Trophoblast cell (in vitro differentiated cells and primary cell): ENCODE measurements around the gene CEPT1.

ENCODE experiments used
- DNase-seq, 2 donors: peaks; one replicate each; pipeline ENCODE4 v3.0.0-alpha.2; 2016
- H2AFZ ChIP-seq: 2 replicates; pipeline ENCODE4 v1.6.1; 2013; ENCODE audit warnings: low read length, moderate library complexity, mild to moderate bottlenecking; ENCODE audit not compliant: insufficient read depth, poor library complexity
- H2AK5ac ChIP-seq: 2 replicates; pipeline ENCODE4 v1.6.1; 2013; ENCODE audit warnings: mild to moderate bottlenecking, low read length
- H2BK120ac ChIP-seq: 2 replicates; pipeline ENCODE4 v1.6.1; 2013; ENCODE audit warnings: low read length, mild to moderate bottlenecking, moderate library complexity; ENCODE audit not compliant: insufficient read depth, poor library complexity
- H2BK12ac ChIP-seq: 2 replicates; pipeline ENCODE4 v1.6.1; 2013; ENCODE audit warnings: mild to moderate bottlenecking, low read length, moderate library complexity
- H2BK5ac ChIP-seq: 2 replicates; pipeline ENCODE4 v1.6.1; 2013; ENCODE audit warnings: low read length, low read depth, moderate library complexity, mild to moderate bottlenecking; ENCODE audit not compliant: poor library complexity
- H3K14ac ChIP-seq: 2 replicates; pipeline ENCODE4 v1.6.1; 2013; ENCODE audit warnings: mild to moderate bottlenecking, low read length
- H3K18ac ChIP-seq: 2 replicates; pipeline ENCODE4 v1.6.1; 2013; ENCODE audit warnings: mild to moderate bottlenecking, low read length
- H3K23ac ChIP-seq: 2 replicates; pipeline ENCODE4 v1.6.1; 2013; ENCODE audit warnings: low read length
- H3K27ac ChIP-seq: 2 replicates; pipeline ENCODE4 v1.5.1; 2013; ENCODE audit warnings: low read depth, mild to moderate bottlenecking, inconsistent platforms, low read length, moderate library complexity
- H3K27me3 ChIP-seq: 2 replicates; pipeline ENCODE4 v1.6.1; 2013; ENCODE audit warnings: inconsistent platforms, mild to moderate bottlenecking, low read length, moderate library complexity; ENCODE audit not compliant: insufficient read depth
- H3K36me3 ChIP-seq, 2 experiments: 1 replicate in 1 of 2; 2 replicates in 1 of 2; pipeline ENCODE4 v1.6.1; 2013; ENCODE audit warnings: low read length in 2 of 2, mild to moderate bottlenecking in 2 of 2, moderate library complexity in 1 of 2; ENCODE audit not compliant: insufficient read depth in 2 of 2, control insufficient read depth in 1 of 2
- H3K4ac ChIP-seq: 2 replicates; pipeline ENCODE4 v1.6.1; 2013; ENCODE audit warnings: low read depth, mild to moderate bottlenecking, low read length, moderate library complexity
- H3K4me1 ChIP-seq, 2 experiments: 1 replicate in 1 of 2; 2 replicates in 1 of 2; pipeline ENCODE4 v1.6.1; 2013; ENCODE audit warnings: low read length in 2 of 2, mild to moderate bottlenecking in 2 of 2, moderate library complexity in 1 of 2; ENCODE audit not compliant: insufficient read depth in 2 of 2, control insufficient read depth in 1 of 2
- H3K4me2 ChIP-seq: 2 replicates; pipeline ENCODE4 v1.6.1; 2013; ENCODE audit warnings: inconsistent platforms, mild to moderate bottlenecking, low read length, moderate library complexity
- H3K4me3 ChIP-seq: 2 replicates; pipeline ENCODE4 v1.5.1; 2013; ENCODE audit warnings: mild to moderate bottlenecking, low read depth, low read length, inconsistent platforms
- H3K79me1 ChIP-seq: one replicate; pipeline ENCODE4 v1.6.1; 2013; ENCODE audit warnings: low read length
- H3K79me2 ChIP-seq: 2 replicates; pipeline ENCODE4 v1.6.1; 2013; ENCODE audit warnings: low read length, mild to moderate bottlenecking; ENCODE audit not compliant: control insufficient read depth, insufficient read depth, poor library complexity
- H3K9ac ChIP-seq: 2 replicates; pipeline ENCODE4 v1.6.1; 2013; ENCODE audit warnings: mild to moderate bottlenecking, low read length
- H3K9me3 ChIP-seq: 2 replicates; pipeline ENCODE4 v1.6.1; 2013; ENCODE audit warnings: low read depth, mild to moderate bottlenecking, control low read depth, inconsistent platforms, low read length; ENCODE audit not compliant: insufficient read depth
- H4K12ac ChIP-seq: 2 replicates; pipeline ENCODE4 v1.6.1; 2013; ENCODE audit warnings: low read depth, mild to moderate bottlenecking, low read length, moderate library complexity
- H4K8ac ChIP-seq: 2 replicates; pipeline ENCODE4 v1.6.1; 2013; ENCODE audit warnings: low read depth, mild to moderate bottlenecking, low read length, moderate library complexity
- H4K91ac ChIP-seq: one replicate; pipeline ENCODE4 v1.6.1; 2013; ENCODE audit warnings: low read depth, mild to moderate bottlenecking, low read length, moderate library complexity
- WGBS: extraction: QIAGEN DNeasy Blood & Tissue Kit; methylation state at CpG from one replicate; pipeline ENCODE4 v1.1.7; 2013; ENCODE audit warnings: missing lambda C conversion rate; ENCODE audit not compliant: insufficient read length, insufficient coverage; ENCODE audit errors: extremely low coverage; 5-methylcytosine and 5-hydroxymethylcytosine counted together

The CEPT1 gene

DNA sequence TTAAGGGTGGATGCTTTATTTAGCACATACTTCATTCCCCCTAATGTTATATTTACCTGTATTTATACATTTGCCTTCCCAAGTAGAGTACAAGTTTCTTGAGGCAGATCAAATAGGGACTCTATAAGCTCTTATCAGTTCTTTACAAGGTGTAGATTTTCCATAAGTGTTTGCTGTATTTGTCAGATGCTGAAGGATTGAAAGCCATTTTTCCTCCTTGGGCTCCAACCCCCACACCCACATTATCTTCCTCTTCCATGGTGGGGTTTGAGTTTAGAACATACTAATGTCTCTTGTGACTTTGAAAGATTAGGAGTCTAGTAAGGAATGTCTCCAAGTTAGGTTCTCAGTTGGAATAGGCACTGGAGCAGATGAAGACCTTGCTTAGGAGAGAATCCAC lies 85.1 kb downstream of the CEPT1 start:
- no peak overlapping the region for H3K18ac ChIP-seq
- no peak overlapping the region for H4K91ac ChIP-seq
- H3K4ac ChIP-seq = no peak overlapping the region
- peaks cover 29% of the 10 kb centered on the region for H3K79me1 ChIP-seq
- no peak for DNase-seq
- H2AFZ ChIP-seq = no peak overlapping the region
- no peak overlapping the region for H3K23ac ChIP-seq
- H3K79me2 ChIP-seq = peaks cover 2% of the 10 kb centered on the region
- no peak overlapping the region for H3K27ac ChIP-seq
- H2AK5ac ChIP-seq = no peak overlapping the region
- no peaks in the 10 kb centered on the region for H3K27me3 ChIP-seq
- H3K4me3 ChIP-seq = no peak overlapping the region
- no peak overlapping the region for H2BK5ac ChIP-seq
- H3K4me2 ChIP-seq = no peak overlapping the region
- no peaks in the 10 kb centered on the region for H3K36me3 ChIP-seq
- H3K9ac ChIP-seq = no peak overlapping the region
- no peaks in the 10 kb centered on the region for H3K9me3 ChIP-seq
- no peak overlapping the region for H4K12ac ChIP-seq
- no peak overlapping the region for H2BK12ac ChIP-seq
- H4K8ac ChIP-seq = no peak overlapping the region
- no peak overlapping the region for H3K14ac ChIP-seq
- H3K4me1 ChIP-seq = peaks cover 8 to 27% of the 10 kb centered on the region in 2 experiments
- H2BK120ac ChIP-seq = no peak overlapping the region

DNA sequence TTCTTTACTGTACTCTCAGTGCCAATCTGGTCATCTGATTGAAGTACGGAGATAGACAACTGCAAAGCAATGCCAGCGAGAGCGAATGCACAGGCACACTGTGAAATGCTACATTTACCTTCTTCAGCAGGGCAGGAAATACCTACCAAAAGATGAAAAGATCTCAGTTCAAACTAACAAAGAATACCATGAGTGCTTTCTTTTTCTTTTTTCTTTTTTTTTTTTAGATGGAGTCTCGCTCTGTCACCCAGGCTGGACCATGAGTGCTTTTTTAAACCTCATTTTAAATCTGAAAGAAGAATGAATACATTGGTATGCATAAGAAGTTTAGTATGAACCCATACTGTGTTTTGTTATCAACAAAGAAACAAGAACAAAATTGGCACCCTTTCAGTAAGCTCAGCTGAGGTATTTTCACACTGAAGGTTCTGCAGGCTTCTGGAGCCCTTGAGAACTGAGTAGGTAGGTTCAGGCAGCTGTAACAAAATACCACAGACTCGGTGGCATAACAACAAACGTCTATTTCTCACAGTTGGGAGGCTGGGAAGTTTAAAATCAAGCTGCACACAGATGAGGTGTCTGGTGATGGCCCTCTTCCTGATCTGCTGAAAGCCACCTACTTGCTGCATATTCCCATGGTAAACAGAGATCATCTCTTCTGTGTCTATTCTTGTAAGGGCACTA lies 85.8 kb downstream of the CEPT1 start:
- no peak overlapping the region for H3K9ac ChIP-seq
- peaks cover 2% of the 10 kb centered on the region for H3K79me2 ChIP-seq
- H4K91ac ChIP-seq = peak overlapping the region; percentile 13
- no CpG with 5 or more reads among the region's 6 CpGs for WGBS
- H3K9me3 ChIP-seq = no peaks in the 10 kb centered on the region
- H3K79me1 ChIP-seq = peaks cover 25% of the 10 kb centered on the region
- H3K14ac ChIP-seq = peak overlapping the region; percentile 32
- H4K8ac ChIP-seq = no peak overlapping the region
- no peak overlapping the region for H3K4me2 ChIP-seq
- no peak overlapping the region for H2AFZ ChIP-seq
- no peak overlapping the region for H2BK5ac ChIP-seq
- H2AK5ac ChIP-seq = no peak overlapping the region
- no peaks in the 10 kb centered on the region for H3K27me3 ChIP-seq
- H3K27ac ChIP-seq = no peak overlapping the region
- H3K18ac ChIP-seq = no peak overlapping the region
- no peak overlapping the region for H3K23ac ChIP-seq
- DNase-seq = no peak
- H3K4me3 ChIP-seq = no peak overlapping the region
- H3K4ac ChIP-seq = no peak overlapping the region
- H2BK120ac ChIP-seq = peak overlapping the region; percentile 70
- no peak overlapping the region for H4K12ac ChIP-seq
- peak overlapping the region; percentile 55 for H2BK12ac ChIP-seq
- no peaks in the 10 kb centered on the region for H3K36me3 ChIP-seq
- peaks cover 8 to 20% of the 10 kb centered on the region in 2 experiments for H3K4me1 ChIP-seq

DNA sequence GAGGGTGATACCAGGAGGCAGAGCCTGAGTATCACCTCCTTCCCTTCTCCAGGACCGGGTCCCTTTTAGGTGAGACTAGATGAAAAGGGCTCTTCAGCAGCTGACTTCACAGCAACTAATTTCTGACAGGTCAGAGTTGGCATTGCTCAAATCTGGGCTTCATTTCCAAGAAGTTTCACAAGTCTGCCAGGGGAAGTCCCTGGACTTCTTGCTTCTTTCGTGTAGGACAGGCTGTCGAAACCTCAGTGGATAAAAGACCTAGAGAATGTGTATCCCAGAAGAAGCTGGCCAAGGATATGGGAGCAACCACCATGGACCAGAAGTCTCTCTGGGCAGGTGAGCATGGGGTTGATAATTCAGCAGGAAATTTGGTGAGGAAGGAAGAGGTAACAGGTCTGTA lies 87.4 kb downstream of the CEPT1 start, which contains the start of gene CHI3L2:
Gene CHI3L2 (plus strand): TSS at position 280 of the 400 bp plus-strand sequence. CDS start 17 bp downstream, at position 297.
- H3K4me1 ChIP-seq = peaks cover 0 to 10% of the 10 kb centered on the region in 2 experiments
- peak within 1 kb of the TSS; percentile 31 for H3K14ac ChIP-seq
- H3K4me2 ChIP-seq = no peak within 1 kb of the TSS
- no peak for DNase-seq
- H3K18ac ChIP-seq = no peak within 1 kb of the TSS
- H2BK5ac ChIP-seq = peak within 1 kb of the TSS; percentile 2
- no peak within 1 kb of the TSS for H4K12ac ChIP-seq
- no peak within 1 kb of the TSS for H2AFZ ChIP-seq
- H3K79me1 ChIP-seq = peaks cover 14% of the 10 kb centered on the region
- no peak within 1 kb of the TSS for H3K23ac ChIP-seq
- no peaks in the 10 kb centered on the region for H3K79me2 ChIP-seq
- H3K27ac ChIP-seq = peak within 1 kb of the TSS; percentile 48
- H2BK12ac ChIP-seq = peak within 1 kb of the TSS; percentile 56
- peak within 1 kb of the TSS; percentile 21 for H2BK120ac ChIP-seq
- WGBS = no CpG with 5 or more reads among the region's 3 CpGs
- H3K4ac ChIP-seq = no peak within 1 kb of the TSS
- no peaks in the 10 kb centered on the region for H3K9me3 ChIP-seq
- no peak within 1 kb of the TSS for H4K8ac ChIP-seq
- H3K36me3 ChIP-seq = no peaks in the 10 kb centered on the region
- no peaks in the 10 kb centered on the region for H3K27me3 ChIP-seq
- no peak within 1 kb of the TSS for H3K4me3 ChIP-seq
- peak within 1 kb of the TSS; percentile 11 for H2AK5ac ChIP-seq
- H3K9ac ChIP-seq = no peak within 1 kb of the TSS
- H4K91ac ChIP-seq = peak within 1 kb of the TSS; percentile 36

DNA sequence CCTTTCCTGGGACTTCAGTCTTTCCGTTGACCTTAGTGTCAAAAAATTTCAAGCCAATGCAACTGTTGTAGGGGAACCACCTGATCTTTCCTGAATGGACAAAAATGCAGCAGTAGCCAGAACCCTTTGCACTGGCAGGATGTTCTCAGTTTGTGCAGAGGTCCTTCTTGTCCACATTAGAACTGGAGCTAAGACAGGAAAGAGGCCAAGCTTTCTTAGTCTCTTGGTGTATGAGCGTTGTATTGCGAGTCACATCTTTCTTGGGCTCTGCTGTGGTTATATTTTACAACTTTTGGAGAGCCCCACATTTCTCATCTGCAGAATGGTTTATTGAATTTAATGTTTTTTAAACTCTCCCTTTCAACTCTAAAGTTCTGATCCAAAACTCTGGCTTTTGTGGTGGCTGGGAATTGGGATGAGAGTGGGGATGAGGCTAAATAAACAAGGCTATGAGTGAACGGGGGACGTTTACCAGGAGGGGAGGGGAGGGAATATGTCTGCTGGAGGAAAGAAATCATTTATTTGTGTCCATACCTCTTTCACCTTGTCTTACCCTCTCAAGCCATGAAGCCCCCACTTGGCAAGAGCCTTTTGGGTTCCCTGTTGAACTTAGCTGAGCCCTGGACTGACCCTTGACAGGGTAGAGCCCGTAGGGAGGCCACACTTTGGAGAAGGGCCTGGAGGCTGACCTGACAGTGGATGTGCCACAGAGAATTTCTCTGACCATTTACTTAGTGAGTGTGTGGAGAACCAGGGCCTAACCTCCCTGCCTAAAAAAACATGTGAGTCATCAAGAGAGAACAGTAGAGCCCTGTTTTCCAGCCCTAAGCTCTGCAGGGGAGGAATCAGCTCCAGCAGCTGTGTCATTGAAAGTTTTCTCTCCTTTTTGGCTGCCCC lies 88.1 kb downstream of the CEPT1 start:
- Histone ChIP-seq H4K91ac (peak overlapping the region; percentile 32), H2BK12ac (peak overlapping the region; percentile 51)
- WGBS = no CpG with 5 or more reads among the region's 6 CpGs

More for the DNA sequence above, 88.1 kb downstream of the CEPT1 start:
- Histone ChIP-seq H3K4me2 (no peak overlapping the region), H3K9me3 (no peaks in the 10 kb centered on the region), H3K18ac (no peak overlapping the region), H3K36me3 (no peaks in the 10 kb centered on the region), H4K8ac (no peak overlapping the region), H3K23ac (no peak overlapping the region), H3K9ac (no peak overlapping the region), H3K79me2 (no peaks in the 10 kb centered on the region), H3K27me3 (no peaks in the 10 kb centered on the region), H3K27ac (peak overlapping the region; percentile 48), H3K14ac (peak overlapping the region; percentile 31), H3K79me1 (peaks cover 14% of the 10 kb centered on the region), H2AFZ (no peak overlapping the region), H3K4me3 (no peak overlapping the region), H2AK5ac (no peak overlapping the region), H4K12ac (no peak overlapping the region), H2BK120ac (peak overlapping the region; percentile 21), H2BK5ac (peak overlapping the region; percentile 2), H3K4me1 (peaks cover 0 to 9% of the 10 kb centered on the region in 2 experiments), H3K4ac (no peak overlapping the region)
- no peak for DNase-seq
